Natural killer cell (primary cell): ENCODE measurements around the gene PSMG1. TPM values are rescaled to one million over a fixed set of nuclear protein-coding genes. Genes with fewer than 3 reads are reported as not detected.

Experiments
- ATAC-seq, 3 donors: fragments of 150-1000 bp in 2 of 3; fragments of 200-7000 bp in 1 of 3; cut with Tn5 transposase; 1 replicate in 1 of 3; 2 replicates in 2 of 3; pipeline ENCODE4 v1.10.0; 2021; ENCODE audit warnings: mild to moderate bottlenecking in 2 of 3, moderate library complexity in 2 of 3
- DNase-seq, 2 donors: peaks; one replicate each; pipeline versions ENCODE4 v3.0.0 to v3.0.0-alpha.2; 2013 to 2021; ENCODE audit warnings: mixed read lengths in 1 of 2
- H3K27ac ChIP-seq: one replicate; pipeline ENCODE4 v1.5.1; 2013; ENCODE audit warnings: mild to moderate bottlenecking, low read length
- H3K27me3 ChIP-seq: one replicate; pipeline ENCODE4 v1.6.1; 2013; ENCODE audit warnings: low read length; ENCODE audit not compliant: control insufficient read depth, insufficient read depth
- H3K36me3 ChIP-seq: one replicate; pipeline ENCODE4 v1.6.1; 2013; ENCODE audit warnings: low read length; ENCODE audit not compliant: control insufficient read depth, insufficient read depth
- H3K4me1 ChIP-seq: one replicate; pipeline ENCODE4 v1.6.1; 2013; ENCODE audit warnings: low read length; ENCODE audit not compliant: control insufficient read depth, insufficient read depth
- H3K4me3 ChIP-seq: one replicate; pipeline ENCODE4 v1.5.1; 2013; ENCODE audit warnings: low read length
- H3K9me3 ChIP-seq: one replicate; pipeline ENCODE4 v1.6.1; 2013; ENCODE audit warnings: low read length; ENCODE audit not compliant: control insufficient read depth, insufficient read depth
- H3K27ac Mint-ChIP-seq, 2 donors: one replicate each; pipeline ENCODE4 v1.8.0; 2022; ENCODE audit warnings: mild to moderate bottlenecking in 2 of 2, mixed read lengths in 2 of 2, moderate library complexity in 1 of 2
- H3K27me3 Mint-ChIP-seq, 2 donors: one replicate each; pipeline ENCODE4 v1.8.0; 2022; ENCODE audit warnings: low read depth in 2 of 2, mixed read lengths in 2 of 2
- H3K36me3 Mint-ChIP-seq: one replicate; pipeline ENCODE4 v1.8.0; 2022; ENCODE audit warnings: mixed read lengths
- H3K4me1 Mint-ChIP-seq, 2 donors: one replicate each; pipeline ENCODE4 v1.8.0; 2022; ENCODE audit warnings: mixed read lengths in 2 of 2
- H3K4me3 Mint-ChIP-seq: one replicate; pipeline ENCODE4 v1.8.0; 2022; ENCODE audit warnings: mild to moderate bottlenecking, moderate library complexity, mixed read lengths
- H3K9me3 Mint-ChIP-seq, 2 donors: one replicate each; pipeline ENCODE4 v1.8.0; 2022; ENCODE audit warnings: mixed read lengths in 2 of 2
- WGBS: methylation state at CpG from one replicate; pipeline ENCODE4 v1.1.7; 2013; ENCODE audit warnings: missing lambda C conversion rate; ENCODE audit not compliant: insufficient coverage; 5-methylcytosine and 5-hydroxymethylcytosine counted together
- intact Hi-C: fragments of 100-400 bp; cut with micrococcal nuclease; formaldehyde crosslinking; loops from one replicate; pipeline ENCODE4 v1.14.2; 2022
- total RNA-seq, 4 donors: library from RNA; stranded (reverse); fragments of 120-200 nt in 1 of 4; gene quantifications; one replicate each; pipeline versions ENCODE4 v1.2.3 to v1.2.4, GENCODE V29; 2013 to 2022
- TF ChIP-seq, protein P1 (sequence below): fragments of 200-600 bp; IDR thresholded peaks from one replicate; pipeline ENCODE4 v1.8.0; 2022; ENCODE audit warnings: antibody characterized with exemption

PSMG1 gene
- total RNA-seq, 3 donors from 2014 or later (not counting 1 experiment from before 2014, with no cell fraction given): 11.3 to 12.1 (median 12.0) TPM

GRCh38 chr21:39173716-39174680, 9.3 kb downstream of the PSMG1 start:
- Histone ChIP-seq H3K27me3 (no peaks in the 10 kb centered on the region), H3K9me3 (no peaks in the 10 kb centered on the region), H3K27ac (no peak overlapping the region), H3K4me3 (no peak overlapping the region), H3K4me1 (no peaks in the 10 kb centered on the region), H3K36me3 (peaks cover 22% of the 10 kb centered on the region)
- H3K27me3 Mint-ChIP-seq: no peaks in the 10 kb centered on the region
- peaks cover 7 to 12% of the 10 kb centered on the region in 2 donors for H3K4me1 Mint-ChIP-seq
- no peak overlapping the region for H3K4me3 Mint-ChIP-seq
- H3K36me3 Mint-ChIP-seq: no peaks in the 10 kb centered on the region
- no peak overlapping the region for H3K27ac Mint-ChIP-seq
- ATAC-seq (no peak), DNase-seq (no peak)
- 26% methylated on average over 2 of the region's 3 CpGs for WGBS
- intact Hi-C loops: loop anchor here (10.0 kb wide), 1 partner anchor 439 kb away; no protein-coding TSS in a partner anchor
- TF ChIP-seq, protein P1, sequence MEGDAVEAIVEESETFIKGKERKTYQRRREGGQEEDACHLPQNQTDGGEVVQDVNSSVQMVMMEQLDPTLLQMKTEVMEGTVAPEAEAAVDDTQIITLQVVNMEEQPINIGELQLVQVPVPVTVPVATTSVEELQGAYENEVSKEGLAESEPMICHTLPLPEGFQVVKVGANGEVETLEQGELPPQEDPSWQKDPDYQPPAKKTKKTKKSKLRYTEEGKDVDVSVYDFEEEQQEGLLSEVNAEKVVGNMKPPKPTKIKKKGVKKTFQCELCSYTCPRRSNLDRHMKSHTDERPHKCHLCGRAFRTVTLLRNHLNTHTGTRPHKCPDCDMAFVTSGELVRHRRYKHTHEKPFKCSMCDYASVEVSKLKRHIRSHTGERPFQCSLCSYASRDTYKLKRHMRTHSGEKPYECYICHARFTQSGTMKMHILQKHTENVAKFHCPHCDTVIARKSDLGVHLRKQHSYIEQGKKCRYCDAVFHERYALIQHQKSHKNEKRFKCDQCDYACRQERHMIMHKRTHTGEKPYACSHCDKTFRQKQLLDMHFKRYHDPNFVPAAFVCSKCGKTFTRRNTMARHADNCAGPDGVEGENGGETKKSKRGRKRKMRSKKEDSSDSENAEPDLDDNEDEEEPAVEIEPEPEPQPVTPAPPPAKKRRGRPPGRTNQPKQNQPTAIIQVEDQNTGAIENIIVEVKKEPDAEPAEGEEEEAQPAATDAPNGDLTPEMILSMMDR: no peak
- H3K9me3 Mint-ChIP-seq: no peaks in the 10 kb centered on the region

DNA sequence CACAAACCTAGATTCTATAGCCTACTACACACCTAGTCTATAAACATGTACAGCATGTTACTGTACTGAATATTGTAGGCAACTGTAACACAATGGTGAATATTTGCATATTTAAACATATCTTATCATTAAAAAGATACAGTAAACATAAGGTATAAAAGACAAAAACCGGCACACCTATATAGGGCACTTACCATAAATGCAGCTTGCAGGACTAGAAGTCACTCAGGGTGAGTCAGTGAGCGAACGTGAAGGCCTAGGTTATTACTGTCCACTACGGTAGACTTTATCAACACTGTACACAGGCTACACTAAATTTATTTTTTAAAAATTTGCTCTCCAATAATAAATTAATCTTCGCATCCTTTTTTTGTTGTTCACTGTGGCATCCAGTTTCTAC, 13.3 kb downstream of the PSMG1 start:
- Histone ChIP-seq H3K9me3 (peaks cover 2% of the 10 kb centered on the region), H3K4me3 (no peak overlapping the region), H3K27me3 (no peaks in the 10 kb centered on the region), H3K27ac (no peak overlapping the region), H3K36me3 (peaks cover 12% of the 10 kb centered on the region), H3K4me1 (no peaks in the 10 kb centered on the region)
- ATAC-seq (no peak), DNase-seq (no peak)
- intact Hi-C loops: loop anchor here (10.0 kb wide), 1 partner anchor 435 kb away; no protein-coding TSS in a partner anchor
- H3K4me3 Mint-ChIP-seq: no peak overlapping the region
- TF ChIP-seq, protein P1: no peak
- no peaks in the 10 kb centered on the region for H3K36me3 Mint-ChIP-seq
- 96% methylated on average over 5 of the region's 5 CpGs for WGBS
- H3K27me3 Mint-ChIP-seq: peaks cover 6% of the 10 kb centered on the region in 2 donors
- H3K27ac Mint-ChIP-seq: no peak overlapping the region
- H3K9me3 Mint-ChIP-seq: no peaks in the 10 kb centered on the region
- H3K4me1 Mint-ChIP-seq: peaks cover 6 to 7% of the 10 kb centered on the region in 2 donors

- peaks cover 7 to 12% of the 10 kb centered on the region in 2 donors for H3K27me3 Mint-ChIP-seq
- Histone ChIP-seq H3K27ac (no peak overlapping the region), H3K9me3 (peaks cover 12% of the 10 kb centered on the region), H3K36me3 (peaks cover 7% of the 10 kb centered on the region), H3K27me3 (no peaks in the 10 kb centered on the region), H3K4me3 (no peak overlapping the region), H3K4me1 (no peaks in the 10 kb centered on the region)
- no peaks in the 10 kb centered on the region for H3K36me3 Mint-ChIP-seq
- H3K9me3 Mint-ChIP-seq: no peaks in the 10 kb centered on the region
- no CpG with 5 or more reads among the region's 2 CpGs for WGBS
- H3K4me1 Mint-ChIP-seq: peaks cover 5 to 6% of the 10 kb centered on the region in 2 donors
- DNase-seq (no peak), ATAC-seq (no peak)
- no peak overlapping the region for H3K27ac Mint-ChIP-seq
- H3K4me3 Mint-ChIP-seq: no peak overlapping the region
- intact Hi-C loops: no loop called here
- TF ChIP-seq, protein P1: no peak
Measured at GRCh38 chr21:39168800-39169199, 14.5 kb downstream of the PSMG1 start.
